Keratinocyte (primary cell): ENCODE measurements around the gene KRTAP10-7.

Experiments
- CTCF ChIP-seq, 3 experiments: IDR thresholded peaks in 1 of 3; conservative IDR thresholded peaks in 1 of 3; optimal IDR thresholded peaks in 1 of 3; 2 replicates in 2 of 3; 3 replicates in 1 of 3; pipeline versions ENCODE3 to v1.5.1; 2011; ENCODE audit warnings: low read length in 3 of 3, mild to moderate bottlenecking in 3 of 3, moderate library complexity in 2 of 3, control low read depth in 1 of 3, inconsistent platforms in 1 of 3; ENCODE audit not compliant: insufficient read depth in 2 of 3; ENCODE audit errors: extremely low read depth in 1 of 3
- EZH2 ChIP-seq: IDR thresholded peaks from one replicate; pipeline ENCODE4 v1.6.1; 2012; ENCODE audit warnings: inconsistent platforms, mild to moderate bottlenecking, low read length, moderate library complexity

GRCh38 chr21:44582055-44582454 is 18.3 kb upstream of the KRTAP10-7 start:
- TF ChIP-seq CTCF (optimal IDR thresholded peaks at IDR 0.05 in 1 of 3, IDR thresholded peaks at IDR 0.05 in 1 of 3, conservative IDR thresholded peaks at IDR 0.05 in 1 of 3; ENCODE audit: extremely low read depth in 1 of 3, insufficient read depth in 2 of 3, low read length in 3 of 3) (no peak), EZH2 (no peak)
